ENCODE data around the gene FAM174C.

FAM174C gene

GRCh38 chr19:1235625-1236538 lies 39.4 kb upstream of the FAM174C start (continued):
- TF ChIP-seq KLF1 (tag by site-specific recombination; IDR thresholded peaks at IDR 0.05), result peak; percentile 28; the same call in 1 of the 2 replicates
- no peak for TF ChIP-seq ZNF624 (tag by site-specific recombination; IDR thresholded peaks at IDR 0.05)

GRCh38 chr19:1236576-1236975 lies 38.8 kb upstream of the FAM174C start:
- Histone ChIP-seq H3K4me1 (ENCODE audit: control insufficient read depth, insufficient read depth, low read length) (peaks cover 3% of the 10 kb centered on the region), H3K4me3 (ENCODE audit: low read depth, low read length) (peak overlapping the region; percentile 56), H3K36me3 (ENCODE audit: control insufficient read depth in 2 of 2, insufficient read depth in 1 of 2, low read length in 2 of 2) (peaks cover 0 to 36% of the 10 kb centered on the region in 2 experiments; a peak in 1 of 3 replicates), H3K9me3 (ENCODE audit: control insufficient read depth, insufficient read depth, low read depth, low read length) (no peaks in the 10 kb centered on the region), H3K27ac (ENCODE audit: extremely low read depth, low read depth, low read length) (peak overlapping the region; percentile 60; the same call in 1 of the 2 replicates)
- POLR2A ChIA-PET, result interaction anchor here (0.8 to 1.5 kb wide), 2 partner anchors 17 to 33 kb away, joined by 4 read pairs; partner anchors contain the start of gene CIRBP
- CTCF ChIA-PET, result no interaction called here
- TF ChIP-seq PRDM4 (tag by site-specific recombination; IDR thresholded peaks at IDR 0.05) (no peak), ZNF707 (tag by site-specific recombination; IDR thresholded peaks at IDR 0.05) (no peak), HIC1 (tag by site-specific recombination; IDR thresholded peaks at IDR 0.05) (0 out of 2 replicates have a peak, but pooled peaks have one; percentile 9), ZNF280C (tag by site-specific recombination; IDR thresholded peaks at IDR 0.05) (no peak), ZNF223 (tag by site-specific recombination; IDR thresholded peaks at IDR 0.05) (peak; percentile 4; the same call in 1 of the 2 replicates), ZNF266 (tag by site-specific recombination; IDR thresholded peaks at IDR 0.05; ENCODE audit: low read depth) (no peak), ZBTB10 (tag by site-specific recombination; IDR thresholded peaks at IDR 0.05) (0 out of 2 replicates have a peak, but pooled peaks have one; percentile 37), ZNF394 (tag by site-specific recombination; IDR thresholded peaks at IDR 0.05; ENCODE audit: borderline replicate concordance) (peak; percentile 34; the same call in 1 of the 2 replicates)
